HFF-Myc (cell line): ENCODE results near the gene IKZF2.

ENCODE experiments used
- DNase-seq: peaks from one replicate; pipeline ENCODE4 v3.0.0-alpha.2; 2011; ENCODE audit warnings: low read depth; ENCODE audit errors: extremely low read depth
- H3K4me3 ChIP-seq: replicated peaks from 2 replicates; pipeline ENCODE4 v1.5.1; 2011; ENCODE audit warnings: low read depth, mild to moderate bottlenecking, control low read depth, low read length
- TF ChIP-seq, protein P1 (sequence below): IDR thresholded peaks from 2 replicates; pipeline ENCODE4 v1.5.1; 2012; ENCODE audit warnings: mild to moderate bottlenecking, low read depth, low read length, control low read depth; ENCODE audit errors: missing control alignments

The IKZF2 gene

DNA sequence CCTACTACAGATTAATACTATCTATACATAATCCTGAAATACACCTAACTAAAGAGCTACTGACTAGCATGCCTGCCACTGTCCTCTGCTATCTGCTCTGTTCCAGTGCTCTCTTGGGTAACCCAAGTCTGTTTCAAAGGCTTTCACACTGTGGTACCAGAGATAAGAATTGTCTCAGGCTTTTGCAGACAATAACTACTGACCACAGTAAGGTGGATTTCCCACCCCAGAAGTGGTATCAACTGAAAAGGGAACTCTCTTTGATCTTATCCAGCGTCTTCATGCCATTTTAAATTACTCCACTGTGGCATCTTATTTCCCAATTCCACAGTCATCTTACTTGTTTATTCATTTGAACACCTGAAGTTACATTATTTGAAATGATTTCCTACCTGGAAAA, 190.2 kb downstream of the IKZF2 start:
- DNase-seq = no peak
- H3K4me3 ChIP-seq = no peak overlapping the region
- TF ChIP-seq, protein P1, sequence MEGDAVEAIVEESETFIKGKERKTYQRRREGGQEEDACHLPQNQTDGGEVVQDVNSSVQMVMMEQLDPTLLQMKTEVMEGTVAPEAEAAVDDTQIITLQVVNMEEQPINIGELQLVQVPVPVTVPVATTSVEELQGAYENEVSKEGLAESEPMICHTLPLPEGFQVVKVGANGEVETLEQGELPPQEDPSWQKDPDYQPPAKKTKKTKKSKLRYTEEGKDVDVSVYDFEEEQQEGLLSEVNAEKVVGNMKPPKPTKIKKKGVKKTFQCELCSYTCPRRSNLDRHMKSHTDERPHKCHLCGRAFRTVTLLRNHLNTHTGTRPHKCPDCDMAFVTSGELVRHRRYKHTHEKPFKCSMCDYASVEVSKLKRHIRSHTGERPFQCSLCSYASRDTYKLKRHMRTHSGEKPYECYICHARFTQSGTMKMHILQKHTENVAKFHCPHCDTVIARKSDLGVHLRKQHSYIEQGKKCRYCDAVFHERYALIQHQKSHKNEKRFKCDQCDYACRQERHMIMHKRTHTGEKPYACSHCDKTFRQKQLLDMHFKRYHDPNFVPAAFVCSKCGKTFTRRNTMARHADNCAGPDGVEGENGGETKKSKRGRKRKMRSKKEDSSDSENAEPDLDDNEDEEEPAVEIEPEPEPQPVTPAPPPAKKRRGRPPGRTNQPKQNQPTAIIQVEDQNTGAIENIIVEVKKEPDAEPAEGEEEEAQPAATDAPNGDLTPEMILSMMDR = no peak

DNA sequence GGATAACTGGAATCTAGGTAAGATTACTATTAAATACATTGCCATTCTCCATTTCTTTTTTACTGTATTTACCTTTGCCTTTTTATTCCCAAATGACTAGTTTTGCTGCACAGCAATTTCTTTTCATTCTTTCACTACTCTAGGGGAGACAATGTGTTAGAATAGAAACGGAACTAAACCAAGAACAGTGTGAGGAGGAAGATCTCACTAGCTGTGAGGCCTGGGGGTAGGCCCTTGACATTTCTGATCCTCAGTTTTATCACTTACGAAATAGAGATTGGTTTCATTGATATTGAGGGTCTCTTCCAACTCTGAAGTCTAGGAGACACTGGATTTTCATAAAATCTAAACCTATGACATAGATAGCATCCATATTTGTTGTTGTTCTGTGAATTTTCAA, 191.1 kb downstream of the IKZF2 start:
- no peak overlapping the region for H3K4me3 ChIP-seq
- DNase-seq = no peak
- TF ChIP-seq, protein P1 = no peak

DNA sequence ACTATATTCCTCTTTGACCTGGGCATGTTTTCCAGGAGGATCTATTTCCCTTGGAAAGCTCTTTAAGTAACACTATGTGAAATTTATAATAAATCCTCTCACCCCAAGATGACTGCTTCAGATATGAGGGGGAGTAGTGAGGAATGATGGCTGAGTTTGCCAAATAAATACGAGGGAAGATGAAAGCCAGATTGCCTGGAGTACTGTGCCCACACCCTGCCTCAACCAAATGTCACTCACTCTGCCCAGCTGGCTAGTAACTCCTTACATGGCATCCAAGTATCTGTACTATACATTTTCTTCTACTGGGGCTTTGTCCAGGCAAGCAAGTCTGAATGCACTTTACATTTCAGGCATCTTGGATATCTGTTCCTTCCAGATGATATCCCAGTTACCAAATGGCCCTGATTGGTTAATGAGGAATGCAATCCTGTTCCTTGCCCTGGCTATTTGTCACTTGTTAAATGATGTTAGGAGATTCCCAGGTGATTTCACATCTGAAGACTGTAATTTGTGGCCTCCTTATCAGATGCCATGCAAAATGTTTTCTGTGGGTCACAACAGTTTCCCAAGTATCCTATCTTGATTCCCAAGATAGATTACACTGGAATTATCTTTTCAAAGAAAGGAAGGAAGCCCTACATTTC, 191.8 kb downstream of the IKZF2 start:
- no peak overlapping the region for H3K4me3 ChIP-seq
- no peak for DNase-seq
- TF ChIP-seq, protein P1 = no peak

DNA sequence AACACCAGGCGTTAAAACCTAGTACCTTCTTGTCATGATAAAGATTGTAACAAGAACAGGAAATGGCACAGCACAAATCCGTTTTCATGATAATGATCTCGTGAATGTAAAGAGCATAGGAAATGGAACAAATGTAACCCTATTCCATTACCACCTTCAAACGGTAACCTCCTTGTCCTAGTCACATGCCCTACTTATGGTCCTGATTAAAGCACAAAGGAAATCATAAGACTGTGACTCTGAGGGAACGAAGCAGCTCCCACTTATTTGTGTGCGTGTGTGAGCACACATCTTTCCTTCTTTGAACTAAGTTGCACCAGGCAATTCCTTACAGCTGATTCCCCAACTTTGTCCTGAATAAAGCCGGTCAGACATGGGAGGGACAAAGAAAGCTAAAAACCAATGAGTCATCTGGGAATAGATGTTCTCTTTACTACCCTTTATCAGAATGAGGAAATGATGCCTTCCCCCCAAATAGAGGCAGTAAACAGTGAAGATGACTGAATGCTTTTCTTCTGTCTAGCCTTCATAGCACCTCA, 192.6 kb downstream of the IKZF2 start:
- TF ChIP-seq, protein P1 = no peak
- no peak for DNase-seq
- no peak overlapping the region for H3K4me3 ChIP-seq

DNA sequence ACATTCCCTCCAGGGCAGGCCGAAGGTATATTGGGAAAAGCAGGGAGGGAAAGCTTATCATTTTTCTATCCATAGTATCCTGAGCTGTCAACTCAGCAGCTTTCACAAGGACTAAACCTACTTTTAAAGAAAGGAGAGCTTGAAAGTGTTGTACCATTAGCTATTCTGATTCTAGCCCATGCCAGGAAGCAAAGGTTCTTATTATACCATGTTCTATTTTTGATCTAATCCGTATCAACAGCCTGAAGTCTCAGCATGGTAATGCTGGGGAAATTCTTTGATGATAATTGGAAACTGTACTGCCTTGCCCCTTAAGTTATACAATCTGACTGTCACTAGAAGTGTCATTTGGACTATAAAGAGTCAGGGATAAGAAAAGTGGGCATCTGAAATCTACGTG, 193.3 kb downstream of the IKZF2 start:
- DNase-seq = no peak
- no peak overlapping the region for H3K4me3 ChIP-seq

DNA sequence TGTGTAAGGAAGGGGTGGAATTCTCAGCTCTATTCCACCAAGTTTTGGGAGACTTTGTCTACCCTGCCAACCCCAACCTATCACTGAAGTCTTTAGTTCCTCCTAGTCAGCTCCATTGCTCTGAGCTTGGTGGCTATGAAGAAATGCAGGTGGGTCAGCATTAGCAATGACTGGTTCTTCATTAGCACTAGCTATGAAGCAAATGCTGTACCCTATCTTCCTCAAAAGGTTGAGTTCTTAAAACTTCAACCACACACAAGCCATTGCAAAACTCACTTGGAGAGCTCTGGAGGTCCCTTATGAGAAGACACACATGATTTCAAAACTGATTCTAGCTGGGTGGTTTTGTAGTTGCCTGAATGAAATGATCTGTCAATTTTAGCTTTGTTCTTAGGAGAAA, 193.8 kb downstream of the IKZF2 start:
- no peak for DNase-seq
- H3K4me3 ChIP-seq = no peak overlapping the region
- TF ChIP-seq, protein P1 = no peak

More for the DNA sequence above, 193.3 kb downstream of the IKZF2 start:
- TF ChIP-seq, protein P1 = no peak
